ENCODE measurements around the gene FAAP20. TPM values are rescaled to one million over a fixed set of nuclear protein-coding genes. Genes with fewer than 3 reads are reported as not detected.

The FAAP20 gene
- total and polyA plus RNA-seq, 2 donors (not counting 3 experiments of a cell fraction or from before 2014, with no cell fraction given): 31.5 to 62.6 TPM

- Histone ChIP-seq H3K79me2 (ENCODE audit: control insufficient read depth, insufficient read depth, low read length) (no peaks in the 10 kb centered on the region), H3K4me3 (replicated peaks in 1 of 3; ENCODE audit: insufficient read depth in 1 of 3, low read depth in 1 of 3, low read length in 3 of 3) (no peak overlapping the region), H3K4me2 (ENCODE audit: insufficient read depth, low read length) (no peak overlapping the region), H3K36me3 (ENCODE audit: control insufficient read depth in 2 of 2, extremely low read depth in 1 of 2, insufficient read depth in 2 of 2, low read length in 2 of 2) (no peaks in the 10 kb centered on the region), H4K20me1 (replicated peaks; ENCODE audit: control insufficient read depth, extremely low read depth, insufficient read depth, low read length) (no peaks in the 10 kb centered on the region), H3K9me3 (replicated peaks; ENCODE audit: control insufficient read depth, insufficient read depth, low read length) (no peaks in the 10 kb centered on the region), H3K27me3 (ENCODE audit: control insufficient read depth in 2 of 2, insufficient read depth in 2 of 2, low read length in 2 of 2) (no peaks in the 10 kb centered on the region), H3K4me1 (ENCODE audit: control insufficient read depth, extremely low read depth, insufficient read depth, low read length) (no peaks in the 10 kb centered on the region), H3K27ac (ENCODE audit: insufficient read depth, low read depth, low read length) (no peak overlapping the region), H3K9me1 (replicated peaks; ENCODE audit: control insufficient read depth, extremely low read depth, insufficient read depth, low read length) (no peaks in the 10 kb centered on the region), H2AFZ (ENCODE audit: low read depth, low read length) (no peak overlapping the region), H3K9ac (replicated peaks; ENCODE audit: extremely low read depth, insufficient read depth, low read length) (no peak overlapping the region)
- ChIA-PET CTCF (interaction anchor here (1.9 to 5.1 kb wide), 2 partner anchors 16 to 18 kb away, joined by 7 to 28 read pairs; no protein-coding TSS in a partner anchor), POLR2A (no interaction called here)
- dilution Hi-C loops (cut with MboI; ENCODE audit: extremely low pct_ligation_motif_present, low sequenced_read_pairs): no loop called here
- no TSS peak for BruUV-seq (replicated peaks)
- FAIRE-seq (no peak), DNase-seq (ENCODE audit: low read depth, low spot score) (no peak)
- intact Hi-C loops (cut with micrococcal nuclease): no loop called here
- TF ChIP-seq POLR2A (IDR thresholded peaks at IDR 0.05; ENCODE audit: low read depth, low read length) (no peak), GATA2 (IDR thresholded peaks at IDR 0.05; ENCODE audit: insufficient read depth, insufficient read length, low read depth, low read length) (no peak), EZH2 (IDR thresholded peaks at IDR 0.05; ENCODE audit: borderline replicate concordance, low read depth, low read length, severe bottlenecking) (no peak), POLR2AphosphoS5 (IDR thresholded peaks at IDR 0.05; ENCODE audit: insufficient read depth, low read depth, low read length) (no peak), CTCF (IDR thresholded peaks at IDR 0.05; ENCODE audit: extremely low read depth in 1 of 2, insufficient read depth in 1 of 2, low read depth in 1 of 2, low read length in 2 of 2) (no peak), MAX (IDR thresholded peaks at IDR 0.05; ENCODE audit: insufficient read depth, insufficient read length) (no peak), MYC (IDR thresholded peaks at IDR 0.05; ENCODE audit: low read depth, low read length) (no peak), FOS (IDR thresholded peaks at IDR 0.05; ENCODE audit: borderline replicate concordance, insufficient read depth, low read length) (no peak), JUN (IDR thresholded peaks at IDR 0.05; ENCODE audit: borderline replicate concordance, insufficient read depth, insufficient read length, low read depth) (no peak)
Observed at GRCh38 chr1:2158272-2158671, 36.3 kb downstream of the FAAP20 start.
